GM19043 (cell line): ENCODE measurements around the gene TUBA3D.
A peak's percentile ranks its signal among the peaks of the same experiment; 100 is the strongest.
"Not testable (repeated sequence)": the region's sequence is repeated elsewhere in the genome, so short reads cannot be mapped to it uniquely, and the experiment has no call there.

Source experiments
- ATAC-seq: cut with Tn5 transposase; IDR thresholded peaks from one replicate; pipeline ENCODE4 v1.9.1; 2021; ENCODE audit warnings: low read depth; ENCODE audit not compliant: unreplicated experiment

TUBA3D gene

DNA sequence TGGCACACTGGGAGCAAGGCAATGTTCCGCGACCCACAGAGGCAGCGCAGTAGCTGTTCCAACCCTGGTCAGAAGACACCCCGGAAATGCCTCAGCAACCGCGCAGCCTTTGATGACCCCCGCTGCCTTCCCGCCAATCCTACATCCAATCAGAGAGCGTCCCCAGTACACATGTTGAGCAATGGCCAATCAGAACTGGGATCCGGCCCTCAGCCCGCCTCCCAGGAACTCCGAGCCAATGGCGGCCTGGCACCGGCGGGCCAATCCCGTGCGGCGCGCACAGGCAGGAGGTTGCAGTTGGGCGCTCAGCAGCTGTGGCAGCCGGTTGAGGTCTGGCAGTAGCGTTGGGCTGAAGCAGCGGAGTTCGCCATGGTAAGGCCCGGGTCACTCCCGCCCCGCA lies at the start of gene TUBA3D:
TSS of gene TUBA3D (plus strand) at position 289 of the 400 bp plus-strand sequence. CDS start at position 370, 81 bp downstream.
- no peak for ATAC-seq

- ATAC-seq, result no peak
Measured at GRCh38 chr2:131426727-131427126, 49.2 kb upstream of the TUBA3D start.

DNA sequence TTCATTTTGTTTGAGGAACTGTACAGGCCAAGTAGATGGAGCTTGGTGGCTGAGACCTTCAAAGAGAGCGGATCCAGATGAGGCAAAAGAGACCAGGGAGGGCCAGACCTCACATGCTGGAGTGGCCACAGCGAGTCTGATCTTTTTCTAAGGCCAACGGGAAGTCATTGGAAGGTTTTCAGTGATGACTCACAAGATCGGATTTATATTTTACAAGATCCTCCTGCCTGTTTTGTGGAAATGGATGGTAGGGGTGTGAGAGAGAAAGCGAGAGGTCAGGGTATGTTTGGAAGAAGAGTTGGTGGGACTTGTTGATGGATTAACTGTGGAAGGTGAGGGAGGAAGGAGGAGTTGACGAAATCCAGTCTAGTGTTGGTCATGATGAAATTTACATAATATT lies 44.6 kb upstream of the TUBA3D start:
- ATAC-seq, result no peak

- not testable (repeated sequence) for ATAC-seq
Measured at GRCh38 chr2:131440742-131441468, 35.0 kb upstream of the TUBA3D start.

GRCh38 chr2:131444736-131445514 lies 31.0 kb upstream of the TUBA3D start:
- not testable (repeated sequence) for ATAC-seq

- ATAC-seq, result not testable (repeated sequence)
Measured at GRCh38 chr2:131445515-131445797, 30.5 kb upstream of the TUBA3D start.

DNA sequence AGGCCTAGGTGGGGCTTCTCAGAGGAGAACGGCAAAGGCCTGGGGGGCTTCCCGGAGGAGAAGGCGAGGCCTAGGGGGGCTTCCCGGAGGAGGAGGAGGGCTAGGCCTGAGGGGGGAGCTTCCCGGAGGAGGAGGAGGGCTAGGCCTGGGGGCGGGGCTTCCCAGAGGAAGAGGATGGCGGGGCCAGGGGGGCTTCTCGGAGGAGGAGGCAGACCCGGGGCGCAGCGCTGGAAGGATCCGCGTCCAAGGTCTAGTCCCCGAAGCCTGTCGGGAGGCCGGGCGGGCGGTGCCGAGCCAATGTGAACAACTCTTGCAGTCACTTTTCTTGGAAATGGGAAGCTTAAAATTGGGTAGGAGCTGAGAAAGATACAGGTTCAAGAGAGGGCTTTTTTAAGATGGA lies 30.0 kb upstream of the TUBA3D start:
- ATAC-seq, result no peak

- ATAC-seq, result not testable (repeated sequence)
Measured at GRCh38 chr2:131447981-131448380, 27.9 kb upstream of the TUBA3D start.

GRCh38 chr2:131451265-131451949 lies 24.5 kb upstream of the TUBA3D start:
- peak; percentile 80 for ATAC-seq

DNA sequence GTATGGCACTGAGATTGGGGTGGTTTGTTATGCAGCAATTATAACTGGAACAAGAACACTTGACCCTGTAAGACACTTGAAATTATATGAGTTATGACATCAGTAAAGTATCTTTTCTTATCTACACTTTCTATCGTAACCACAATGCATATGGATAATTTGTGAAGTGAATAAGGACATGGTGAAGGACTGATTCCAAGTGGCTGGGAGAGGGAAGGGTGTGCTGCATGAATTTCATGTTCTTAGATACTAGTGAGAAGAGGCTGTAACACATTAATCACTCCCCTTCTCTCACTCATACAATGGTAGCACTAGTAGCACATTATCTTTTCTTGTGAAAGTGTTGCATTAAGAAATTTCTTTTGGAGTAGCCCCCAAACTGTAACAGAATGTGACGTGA lies 21.0 kb upstream of the TUBA3D start:
- ATAC-seq, result not testable (repeated sequence)

DNA sequence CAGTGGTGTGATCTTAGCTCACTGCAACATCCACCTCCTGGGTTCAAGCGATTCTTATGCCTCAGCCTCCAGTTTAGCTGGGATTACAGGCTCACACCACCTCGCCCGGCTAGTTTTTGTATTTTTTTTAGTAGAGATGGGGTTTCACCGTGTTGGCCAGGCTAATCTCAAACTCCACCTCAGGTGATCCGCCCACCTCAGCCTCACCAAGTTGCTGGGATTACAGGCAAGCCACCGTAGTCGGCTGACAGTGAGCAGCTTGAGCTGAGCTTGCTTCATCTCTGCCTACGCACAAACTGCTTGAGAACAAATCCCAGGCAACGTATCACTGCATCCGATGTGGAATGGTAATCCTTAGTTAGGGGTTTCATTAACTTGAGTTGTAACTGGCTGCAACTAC lies 8.2 kb upstream of the TUBA3D start:
- not testable (repeated sequence) for ATAC-seq

DNA sequence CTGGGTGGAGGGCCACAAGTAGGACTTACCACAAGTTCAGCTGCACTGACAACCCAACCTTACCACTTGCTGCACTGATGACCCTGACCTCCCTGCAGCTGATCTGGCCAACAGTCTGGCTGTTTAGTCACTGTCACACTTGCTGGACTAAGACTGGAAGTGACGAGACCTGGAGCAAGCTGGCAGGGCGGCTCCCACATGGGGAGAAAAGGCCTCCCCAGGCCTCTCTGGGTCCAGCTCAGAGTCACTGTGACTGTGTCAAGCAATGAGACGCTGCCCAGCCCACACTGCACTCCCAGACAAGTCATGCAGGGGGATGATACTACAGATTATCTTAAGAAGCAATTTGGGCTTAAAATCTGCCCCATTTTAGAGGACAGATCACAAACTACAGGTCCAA lies 5.0 kb upstream of the TUBA3D start:
- ATAC-seq, result not testable (repeated sequence)

DNA sequence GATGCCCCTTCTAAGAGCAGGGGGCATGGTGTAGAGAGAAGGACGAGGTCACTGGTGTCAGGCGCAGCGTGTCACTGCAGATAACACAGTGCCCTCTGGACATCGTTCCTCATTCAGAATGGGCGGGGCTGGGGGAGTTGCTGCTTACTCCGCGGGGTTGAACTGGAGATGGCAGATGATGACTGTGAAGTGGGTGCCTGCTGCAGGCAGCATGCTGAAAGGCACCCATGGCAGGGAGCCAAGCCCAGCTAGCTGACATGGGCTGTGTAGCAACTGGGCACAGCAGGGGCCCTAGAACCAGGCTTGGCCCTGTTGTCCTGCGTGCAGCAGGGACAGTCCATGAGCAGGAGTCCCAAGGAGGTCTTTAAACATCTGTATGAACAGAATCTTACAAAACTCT lies 4.3 kb upstream of the TUBA3D start:
- not testable (repeated sequence) for ATAC-seq

GRCh38 chr2:131473266-131473665 lies 2.7 kb upstream of the TUBA3D start:
- not testable (repeated sequence) for ATAC-seq

DNA sequence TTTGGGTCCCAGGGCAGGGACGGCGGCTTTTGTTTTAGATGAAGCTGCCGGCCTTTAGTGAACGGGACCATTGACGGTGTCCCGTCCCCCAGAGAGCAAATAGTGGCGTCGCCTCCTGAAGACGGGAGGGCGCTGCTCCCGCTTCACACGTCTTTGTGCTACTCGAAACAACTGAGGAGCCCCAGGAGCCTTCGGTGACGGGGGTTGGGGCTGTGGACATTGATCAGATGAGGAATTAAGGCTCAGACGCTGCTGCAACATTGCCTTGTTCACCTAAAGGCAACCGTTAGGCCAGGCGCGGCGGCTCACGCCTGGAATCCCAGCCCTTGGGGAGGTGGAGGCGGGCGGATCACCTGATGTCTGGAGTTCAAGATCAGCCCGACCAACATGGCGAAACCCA lies 444 bp downstream of the TUBA3D start:
- not testable (repeated sequence) for ATAC-seq

DNA sequence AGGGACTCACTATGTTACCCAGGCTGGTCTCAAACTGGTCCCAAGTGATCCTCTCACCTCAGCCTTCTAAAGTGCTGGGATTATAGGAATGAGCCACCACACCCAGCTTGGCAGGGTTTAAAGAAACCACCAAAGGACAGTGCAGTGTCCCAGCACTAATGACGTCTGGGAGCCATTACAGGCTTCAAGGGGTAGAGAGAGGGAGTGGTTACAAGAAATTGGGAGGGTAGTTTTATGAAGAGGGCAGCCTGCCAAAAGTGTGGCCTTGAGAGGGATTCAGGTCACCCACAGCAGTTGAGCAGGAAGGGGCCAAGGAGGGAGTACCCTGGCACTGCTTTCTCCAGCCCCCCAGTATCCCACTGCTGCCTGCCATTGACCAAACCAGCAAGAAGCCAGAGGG lies 1.3 kb downstream of the TUBA3D start:
- ATAC-seq, result not testable (repeated sequence)

DNA sequence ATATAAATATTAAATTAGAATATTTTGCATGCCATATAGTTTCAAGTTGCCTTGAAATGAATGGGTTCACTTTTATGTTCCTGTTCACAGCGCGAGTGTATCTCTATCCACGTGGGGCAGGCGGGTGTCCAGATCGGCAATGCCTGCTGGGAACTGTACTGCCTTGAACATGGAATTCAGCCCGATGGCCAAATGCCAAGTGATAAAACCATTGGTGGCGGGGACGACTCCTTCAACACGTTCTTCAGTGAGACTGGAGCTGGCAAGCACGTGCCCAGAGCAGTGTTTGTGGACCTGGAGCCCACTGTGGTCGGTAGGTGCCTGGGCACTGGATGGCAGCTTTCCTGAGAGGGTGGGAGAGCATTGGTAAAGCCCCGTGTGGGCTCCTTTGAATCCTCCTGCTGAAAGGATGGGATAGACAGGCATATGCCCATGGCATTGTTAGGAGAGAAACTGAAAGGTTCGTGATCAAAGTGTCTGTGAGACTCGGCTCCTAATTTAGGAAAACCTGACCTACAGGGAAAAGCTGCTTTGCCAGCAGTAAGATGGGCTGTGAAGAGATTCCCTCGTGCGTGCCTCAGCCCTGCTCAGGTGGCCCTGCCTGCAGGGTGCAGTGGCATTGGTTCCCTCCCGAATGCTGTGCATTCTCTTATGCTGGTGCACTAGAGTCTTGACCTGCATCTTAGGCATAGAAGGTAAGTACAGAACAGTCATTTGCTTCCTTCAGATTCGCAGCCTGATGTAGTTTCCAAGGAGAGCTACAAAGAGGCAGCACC lies 2.3 kb downstream of the TUBA3D start:
- ATAC-seq, result not testable (repeated sequence)

- ATAC-seq, result not testable (repeated sequence)
Measured at GRCh38 chr2:131478850-131479461, 3.0 kb downstream of the TUBA3D start.

DNA sequence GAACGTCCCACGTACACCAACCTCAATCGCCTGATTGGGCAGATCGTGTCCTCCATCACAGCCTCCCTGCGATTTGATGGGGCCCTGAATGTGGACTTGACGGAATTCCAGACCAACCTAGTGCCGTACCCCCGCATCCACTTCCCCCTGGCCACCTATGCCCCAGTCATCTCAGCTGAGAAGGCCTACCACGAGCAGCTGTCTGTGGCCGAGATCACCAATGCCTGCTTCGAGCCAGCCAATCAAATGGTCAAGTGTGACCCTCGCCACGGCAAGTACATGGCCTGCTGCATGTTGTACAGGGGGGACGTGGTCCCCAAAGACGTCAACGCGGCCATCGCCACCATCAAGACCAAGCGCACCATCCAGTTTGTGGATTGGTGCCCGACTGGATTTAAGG lies 4.4 kb downstream of the TUBA3D start:
- ATAC-seq, result not testable (repeated sequence)

DNA sequence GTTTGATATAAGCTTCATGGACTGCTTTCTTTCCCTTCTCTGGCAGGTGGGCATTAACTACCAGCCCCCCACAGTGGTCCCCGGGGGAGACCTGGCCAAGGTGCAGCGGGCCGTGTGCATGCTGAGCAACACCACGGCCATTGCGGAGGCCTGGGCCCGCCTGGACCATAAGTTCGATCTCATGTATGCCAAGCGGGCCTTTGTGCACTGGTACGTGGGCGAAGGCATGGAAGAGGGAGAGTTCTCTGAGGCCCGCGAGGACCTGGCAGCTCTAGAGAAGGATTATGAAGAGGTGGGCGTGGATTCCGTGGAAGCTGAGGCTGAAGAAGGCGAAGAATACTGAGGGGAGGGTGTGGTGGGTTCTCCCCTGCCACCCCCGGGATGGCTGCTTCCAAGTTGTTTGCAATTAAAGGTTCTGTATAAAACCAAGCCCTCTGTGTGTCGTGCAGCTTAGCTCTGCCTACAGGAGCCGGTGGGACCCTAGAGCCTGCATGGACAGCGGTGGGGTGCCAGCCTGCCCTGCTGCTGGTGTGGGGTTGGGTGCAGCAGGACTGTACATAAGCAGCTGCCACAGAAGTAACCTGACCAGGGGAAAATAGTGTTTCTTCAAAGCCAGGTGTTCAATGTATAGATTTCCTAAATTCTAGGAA lies 6.7 kb downstream of the TUBA3D start:
- ATAC-seq, result not testable (repeated sequence)
